C1 segment of cervical spinal cord (tissue), 14 donors: Measurements from ENCODE around the gene HSPA12A.

ENCODE experiments used
- DNase-seq, 14 donors: peaks; one replicate each; lab custom pipeline; 2025; lab: John Stamatoyannopoulos, UW

Gene HSPA12A

DNA sequence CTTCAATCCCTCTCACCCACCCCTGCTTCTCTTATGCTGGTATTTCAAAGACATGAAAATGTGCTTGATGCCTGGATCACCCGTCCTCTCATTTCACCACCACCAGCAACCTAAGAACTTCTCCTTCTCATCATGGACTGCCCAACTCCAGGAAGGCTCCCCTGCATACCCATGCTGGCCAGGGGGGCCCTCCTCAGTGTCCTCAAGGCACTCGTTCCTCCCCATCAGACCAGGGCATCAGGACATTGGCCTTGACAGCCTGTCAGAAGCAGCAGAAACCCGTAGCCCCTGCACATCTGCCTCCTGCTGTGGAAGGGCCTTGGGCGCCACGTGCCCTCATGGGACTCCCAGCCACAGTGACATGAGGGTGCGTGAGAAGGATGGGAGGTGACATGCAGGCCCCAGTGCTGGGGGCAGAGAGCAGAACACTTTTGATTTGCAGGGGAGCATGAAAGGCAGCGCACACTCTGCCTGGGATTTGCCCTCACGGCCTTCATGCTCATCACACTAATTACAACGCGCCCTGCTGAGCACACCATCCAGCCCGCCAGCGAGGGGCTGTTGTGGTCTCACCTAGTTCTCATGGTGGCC is 1.9 kb upstream of the HSPA12A start:
- DNase-seq = no peak

DNA sequence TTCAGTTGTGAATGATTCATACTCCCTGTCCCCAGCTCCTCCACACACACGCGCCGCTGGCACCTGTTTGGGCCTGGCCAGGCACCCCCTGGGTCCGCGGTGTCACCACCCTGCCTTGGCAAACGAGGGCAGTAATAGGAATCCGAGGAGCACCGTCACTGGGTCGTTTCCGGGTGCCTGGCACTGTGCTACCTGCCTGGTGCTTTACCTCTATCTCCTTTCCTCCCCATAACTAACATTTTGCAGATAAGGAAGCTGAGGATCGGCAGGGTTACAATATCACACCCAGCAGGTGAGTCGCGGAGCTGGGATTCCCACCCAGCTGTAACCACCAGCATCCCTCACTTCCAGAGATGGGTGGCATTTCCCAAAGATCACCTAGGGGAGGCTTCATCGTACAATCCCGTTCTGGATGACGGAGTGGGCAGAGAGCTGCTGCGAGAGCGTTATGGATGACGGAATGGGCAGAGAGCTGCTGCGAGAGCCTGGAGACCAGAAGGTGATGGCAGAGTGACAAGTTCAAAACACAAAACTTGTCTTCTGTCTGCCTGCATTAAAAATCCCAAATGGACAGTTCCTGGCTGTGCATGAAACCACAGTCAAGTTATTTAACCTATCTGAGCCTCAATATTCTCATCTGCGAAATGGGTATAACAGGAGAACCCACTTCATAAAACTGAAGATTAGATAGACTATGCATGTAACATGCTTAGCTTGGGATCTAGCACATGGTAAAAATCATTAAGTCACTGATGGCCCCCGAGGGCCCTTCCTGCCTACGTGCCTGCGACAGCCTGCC is 1.1 kb upstream of the HSPA12A start:
- DNase-seq = no peak

DNA sequence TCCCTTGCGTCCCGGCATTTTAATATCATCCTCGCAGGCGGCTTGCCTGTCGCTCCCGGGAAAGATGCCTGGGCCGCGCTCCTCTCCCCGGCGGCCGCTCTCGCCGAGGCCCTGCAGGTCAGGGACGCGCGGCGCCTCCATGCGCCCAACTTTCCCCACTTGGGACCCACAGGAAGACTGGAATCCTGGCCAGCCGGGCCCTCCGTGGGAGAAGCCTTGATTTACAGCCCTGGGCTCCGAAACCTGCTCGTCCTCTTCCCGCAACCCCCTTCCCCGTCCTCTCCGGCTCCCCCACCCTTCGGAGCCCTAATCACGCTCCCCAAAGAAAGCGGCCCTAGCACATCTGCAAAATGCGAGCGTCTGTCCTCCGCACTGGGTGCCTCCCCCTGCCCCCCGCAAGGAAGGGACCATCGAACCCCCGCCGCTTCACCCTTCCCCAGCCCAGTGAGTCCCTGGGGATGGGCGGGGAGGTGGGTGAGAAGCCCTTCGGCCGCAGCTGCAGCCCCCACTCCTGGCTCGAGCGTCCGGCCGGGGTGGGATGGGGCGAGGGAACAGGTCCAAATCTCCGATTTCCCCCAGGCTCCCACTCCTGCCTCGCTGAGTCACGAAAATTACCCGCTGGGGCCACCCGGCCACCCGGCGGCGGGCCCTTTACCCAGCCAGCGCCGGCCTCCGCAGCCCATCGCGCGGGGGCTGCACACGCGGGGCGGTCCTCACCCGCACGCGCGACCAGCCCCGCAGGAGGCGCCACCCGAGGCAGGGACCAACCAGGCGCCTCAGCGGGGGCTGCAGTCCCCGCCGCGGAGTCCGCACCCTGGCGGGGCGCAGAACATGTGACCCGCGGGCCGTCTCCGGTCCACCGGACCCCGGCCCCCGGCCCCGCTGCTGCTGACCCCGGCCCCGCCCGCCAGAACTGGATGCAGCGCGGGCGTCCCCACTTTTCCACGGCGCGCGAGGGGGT is 695 bp downstream of the HSPA12A start:
- peak in 5 of 14 donors; percentile 13 to 52 (median 46) for DNase-seq

DNA sequence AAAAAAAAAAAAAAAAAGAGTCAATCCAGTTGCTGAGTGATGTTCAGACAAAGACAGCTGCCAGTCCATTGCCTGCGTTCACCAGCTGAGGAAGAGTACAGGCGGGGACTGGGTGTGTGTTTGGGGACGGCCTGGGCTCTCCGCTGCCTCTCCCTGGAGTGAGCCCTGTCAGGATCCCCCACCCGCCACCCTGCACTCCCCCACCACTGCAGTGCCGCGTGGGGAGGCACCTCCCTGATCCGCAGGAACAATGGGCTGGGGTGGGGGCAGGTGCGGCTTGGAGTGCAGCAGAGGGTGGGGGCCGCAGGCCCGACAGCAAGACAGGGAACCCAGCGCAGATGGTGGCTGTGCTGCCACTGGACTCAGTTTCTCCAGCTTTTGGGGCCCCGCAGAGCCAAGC is 1.4 kb downstream of the HSPA12A start:
- DNase-seq = peak in 1 of 14 donors; percentile 11

DNA sequence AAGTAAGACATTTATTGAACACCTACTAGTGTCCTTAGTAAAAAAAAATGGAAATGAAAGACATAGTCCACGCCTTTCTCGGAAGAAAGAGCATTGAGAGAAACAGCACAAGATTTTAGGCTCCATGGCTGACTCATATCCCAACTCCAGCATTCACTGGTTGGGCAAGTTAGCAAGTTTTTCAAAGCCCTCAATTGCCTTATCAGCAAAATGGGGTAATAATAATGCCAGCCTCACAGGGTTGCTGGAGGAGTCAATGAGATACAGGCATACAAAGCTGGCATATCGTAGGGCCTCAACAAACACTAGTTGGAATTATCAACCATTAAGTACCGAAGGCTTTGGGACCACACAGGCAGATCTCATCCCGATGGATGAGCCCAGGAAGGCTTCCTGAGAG is 4.0 kb downstream of the HSPA12A start:
- no peak for DNase-seq

DNA sequence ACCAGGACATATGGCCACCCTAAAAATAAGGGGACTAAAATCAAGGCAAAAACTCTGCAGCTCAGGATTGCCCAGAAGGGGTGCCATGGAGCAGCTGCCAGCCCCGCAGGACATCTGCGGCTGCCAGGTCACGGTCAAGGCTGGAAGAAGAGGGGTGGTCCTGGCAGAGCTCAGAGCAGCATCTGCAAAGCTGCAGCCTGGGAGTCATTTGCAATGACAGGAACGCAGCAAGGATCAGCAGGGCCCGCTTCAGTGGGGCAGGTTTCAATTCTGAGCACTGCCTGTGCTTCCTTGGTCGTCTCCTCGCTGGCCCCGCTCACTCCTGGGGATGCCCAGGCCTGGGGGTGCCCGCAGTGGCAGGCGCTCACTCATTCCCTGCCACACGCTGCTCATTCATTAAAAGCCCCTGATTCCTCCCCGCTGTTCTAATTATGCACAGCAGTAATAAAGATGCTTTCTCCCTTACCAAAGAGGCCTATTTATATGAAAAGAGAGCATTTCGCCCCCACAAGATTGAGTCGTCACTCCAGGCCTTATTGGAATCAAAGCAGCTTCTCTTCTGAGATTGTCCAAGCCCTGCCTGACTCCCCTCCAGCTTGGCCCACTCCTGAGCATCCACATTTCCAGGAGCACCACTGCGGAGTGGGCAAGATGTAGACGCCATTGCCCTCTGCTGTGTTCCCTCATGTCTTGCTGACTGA is 4.6 kb downstream of the HSPA12A start:
- peak in 9 of 14 donors; percentile 10 to 67 (median 40) for DNase-seq

DNA sequence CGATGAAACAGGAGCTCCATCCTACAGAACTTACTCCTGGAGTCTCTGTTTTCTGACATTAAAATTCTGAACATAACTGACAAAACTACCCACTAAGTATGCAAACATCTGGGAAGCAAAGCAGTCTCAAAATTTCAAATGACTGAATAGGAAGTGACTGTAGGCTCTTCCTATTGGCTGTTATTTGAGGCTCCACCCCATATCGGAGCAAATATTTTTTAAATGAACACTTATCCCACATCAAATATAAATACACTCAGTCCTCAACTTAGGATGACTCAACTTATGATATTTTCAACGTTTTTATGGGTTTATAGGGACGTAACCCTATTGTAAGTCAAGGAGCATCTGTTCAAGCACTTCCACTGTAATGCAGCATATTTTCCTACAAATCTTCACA is 8.8 kb downstream of the HSPA12A start:
- no peak for DNase-seq

DNA sequence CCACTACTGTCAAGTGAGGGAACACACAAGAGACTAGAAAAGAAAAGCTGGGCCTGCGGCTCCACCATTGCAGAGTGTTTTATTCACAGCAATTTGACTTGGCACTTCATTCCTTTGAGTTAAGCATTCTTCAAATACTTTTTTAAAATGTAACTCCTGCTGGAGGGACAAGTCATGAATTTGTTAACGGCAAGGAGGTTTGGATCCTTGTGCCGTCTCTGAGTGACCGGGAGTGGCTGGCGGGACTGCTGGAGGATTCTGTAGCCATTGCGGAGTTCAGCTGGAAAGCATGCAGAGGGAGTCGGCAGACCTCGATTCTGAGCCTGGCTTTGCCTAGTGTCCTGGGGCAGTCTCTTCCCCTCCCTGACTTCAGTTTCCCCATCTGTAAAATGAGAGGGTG is 9.8 kb downstream of the HSPA12A start:
- DNase-seq = no peak

DNA sequence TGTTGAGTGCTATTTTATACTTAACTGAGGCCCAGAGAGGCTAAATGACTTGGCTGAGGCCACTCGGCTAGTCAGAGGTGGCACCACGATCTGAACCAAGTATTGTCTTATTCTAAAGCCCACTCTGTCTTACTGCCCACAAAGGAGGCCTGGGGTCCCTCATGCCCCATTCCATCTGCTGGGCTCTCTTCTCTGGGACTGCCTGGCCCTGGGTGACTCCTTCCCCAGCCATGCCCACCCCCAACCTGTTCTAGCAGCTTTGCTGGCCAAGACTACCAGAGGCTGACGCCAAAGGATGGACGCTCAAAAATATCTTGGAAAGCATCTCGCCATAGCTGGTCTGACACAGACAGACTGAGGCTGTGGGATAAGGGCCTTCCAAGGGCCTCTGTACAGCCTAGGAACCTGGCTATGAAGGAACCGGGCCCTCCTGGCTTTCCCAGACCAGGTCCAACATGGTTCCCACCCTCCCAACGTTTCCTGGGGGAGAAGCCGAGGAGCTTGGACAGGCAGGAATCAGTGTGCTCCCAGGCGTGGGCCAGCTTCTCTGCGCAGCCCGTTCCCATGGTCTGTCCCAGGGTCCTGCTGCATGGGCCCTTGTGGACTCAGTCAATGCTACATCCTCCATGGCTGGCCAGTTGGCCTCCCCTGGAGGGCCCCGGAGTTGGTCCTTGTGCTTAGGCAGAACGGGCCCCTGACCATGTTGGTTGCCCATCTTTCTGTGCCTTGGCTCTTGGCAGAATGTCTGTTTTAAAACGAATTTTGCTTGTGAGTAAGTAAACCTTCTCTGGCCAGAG is 11.7 kb downstream of the HSPA12A start:
- DNase-seq = no peak

DNA sequence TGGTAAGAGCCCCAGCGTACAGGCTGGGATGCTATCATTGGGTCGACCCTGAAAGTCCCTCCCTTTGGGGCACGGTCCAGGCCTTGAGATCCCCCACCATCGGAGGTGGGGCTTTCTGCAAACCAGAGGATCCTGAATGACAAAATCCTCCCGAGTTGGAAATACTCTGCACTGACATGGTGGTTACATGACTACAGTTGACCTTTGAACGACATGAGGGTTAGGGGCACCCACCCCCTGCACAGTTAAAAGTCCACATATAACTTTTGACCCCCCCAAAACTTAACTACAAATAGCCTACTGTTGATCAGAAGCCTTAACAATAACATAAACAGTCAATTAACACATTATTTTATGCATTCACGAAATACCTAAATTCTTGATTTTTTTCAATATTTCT is 13.1 kb downstream of the HSPA12A start:
- DNase-seq = no peak

DNA sequence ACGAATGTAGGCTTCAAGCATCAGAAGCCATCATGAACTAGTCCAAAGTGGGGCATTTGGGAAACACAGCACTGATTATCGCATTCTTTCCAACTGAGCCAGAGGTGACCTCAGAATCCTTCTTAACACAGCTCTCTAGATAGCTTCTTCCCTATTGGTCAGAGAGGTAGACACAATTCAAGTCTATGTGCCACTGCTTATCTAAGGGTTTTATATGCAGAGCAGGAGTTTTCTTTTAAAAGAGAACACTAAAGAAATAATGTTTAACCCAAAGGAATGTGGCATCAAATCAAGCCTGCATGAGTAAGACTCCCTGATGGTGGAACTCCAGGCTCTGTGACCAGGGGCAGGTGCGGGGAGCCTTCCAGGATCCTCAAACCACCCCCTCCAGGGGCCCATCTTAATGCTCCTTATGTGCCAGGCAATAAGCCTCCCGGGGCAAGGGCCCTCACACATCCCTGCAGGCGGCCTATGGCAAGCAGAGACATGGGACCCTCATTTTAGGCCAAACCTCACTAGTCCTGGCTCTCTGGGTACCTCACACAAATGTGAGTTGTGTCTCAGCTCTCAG is 13.8 kb downstream of the HSPA12A start:
- no peak for DNase-seq

DNA sequence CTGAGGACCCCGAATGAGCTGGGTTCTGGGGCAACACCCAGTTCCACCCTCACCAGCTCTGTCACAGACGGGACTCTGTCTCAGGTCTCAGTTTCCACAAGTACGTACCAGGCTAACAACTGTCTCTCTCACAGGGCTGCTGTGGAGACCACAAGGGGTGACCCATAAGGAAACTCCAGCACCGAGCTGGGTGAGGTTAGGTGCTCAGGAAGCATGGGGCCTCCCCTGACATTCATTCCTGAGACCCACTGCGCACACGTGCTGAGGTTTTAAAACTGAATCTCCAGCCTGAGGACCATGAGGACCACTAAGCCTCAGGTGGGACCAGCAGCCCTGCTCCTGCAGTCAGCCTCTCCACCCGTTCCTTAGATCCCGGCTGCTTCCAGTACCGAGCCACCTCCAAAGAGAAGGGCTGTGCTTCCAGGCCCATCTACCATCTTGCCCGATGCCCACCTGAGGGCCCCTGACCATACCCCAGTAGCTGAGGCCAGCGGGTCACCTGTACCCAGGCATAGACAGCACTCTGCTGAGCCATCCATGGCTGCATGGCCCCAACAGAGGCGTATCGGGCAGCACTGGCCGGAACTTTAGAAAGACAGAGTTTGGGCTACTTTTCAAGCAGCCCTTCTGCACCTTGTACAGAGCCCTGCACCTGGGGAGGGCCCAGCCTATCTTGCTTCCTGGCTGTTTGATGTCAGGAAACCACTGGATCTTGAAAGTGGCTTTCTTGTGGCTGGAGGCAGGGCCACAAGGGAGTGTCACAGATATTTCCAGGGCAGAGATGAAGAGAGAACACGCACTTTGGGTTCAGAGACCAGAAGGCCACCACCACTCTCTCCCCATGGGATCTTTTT is 18.7 kb downstream of the HSPA12A start:
- no peak for DNase-seq

DNA sequence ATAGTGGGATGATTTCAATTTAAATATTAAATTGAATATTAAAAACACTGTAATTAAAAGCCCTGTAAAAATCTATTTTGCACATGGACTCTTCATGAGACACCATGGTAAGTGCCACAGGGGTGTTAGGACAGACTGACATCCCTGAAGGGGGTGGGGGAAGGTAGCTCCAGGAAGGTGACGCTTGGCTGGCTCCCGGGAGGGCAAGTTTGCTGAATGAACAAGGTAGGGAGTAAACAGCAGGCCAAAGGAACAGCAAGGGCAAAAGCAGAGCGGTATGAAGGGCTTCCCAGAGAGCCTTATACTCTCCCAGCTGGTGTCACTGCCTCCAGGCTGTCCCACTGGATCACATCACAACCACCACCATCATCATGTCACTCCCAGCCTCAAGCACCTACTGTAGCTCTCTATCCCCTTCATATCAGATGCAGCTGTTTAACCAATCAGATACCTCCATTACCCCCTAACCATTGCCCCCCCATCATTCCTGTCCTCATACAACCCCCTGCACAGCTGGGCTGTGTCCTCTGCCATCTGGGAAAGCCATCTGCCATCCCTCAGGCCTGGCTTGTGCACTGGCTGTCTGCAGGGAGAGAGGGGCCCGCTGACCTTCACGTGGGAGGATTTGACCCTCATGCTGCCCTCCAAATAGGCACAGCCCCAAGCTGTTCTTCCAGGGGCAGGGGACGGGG is 19.5 kb downstream of the HSPA12A start:
- no peak for DNase-seq

DNA sequence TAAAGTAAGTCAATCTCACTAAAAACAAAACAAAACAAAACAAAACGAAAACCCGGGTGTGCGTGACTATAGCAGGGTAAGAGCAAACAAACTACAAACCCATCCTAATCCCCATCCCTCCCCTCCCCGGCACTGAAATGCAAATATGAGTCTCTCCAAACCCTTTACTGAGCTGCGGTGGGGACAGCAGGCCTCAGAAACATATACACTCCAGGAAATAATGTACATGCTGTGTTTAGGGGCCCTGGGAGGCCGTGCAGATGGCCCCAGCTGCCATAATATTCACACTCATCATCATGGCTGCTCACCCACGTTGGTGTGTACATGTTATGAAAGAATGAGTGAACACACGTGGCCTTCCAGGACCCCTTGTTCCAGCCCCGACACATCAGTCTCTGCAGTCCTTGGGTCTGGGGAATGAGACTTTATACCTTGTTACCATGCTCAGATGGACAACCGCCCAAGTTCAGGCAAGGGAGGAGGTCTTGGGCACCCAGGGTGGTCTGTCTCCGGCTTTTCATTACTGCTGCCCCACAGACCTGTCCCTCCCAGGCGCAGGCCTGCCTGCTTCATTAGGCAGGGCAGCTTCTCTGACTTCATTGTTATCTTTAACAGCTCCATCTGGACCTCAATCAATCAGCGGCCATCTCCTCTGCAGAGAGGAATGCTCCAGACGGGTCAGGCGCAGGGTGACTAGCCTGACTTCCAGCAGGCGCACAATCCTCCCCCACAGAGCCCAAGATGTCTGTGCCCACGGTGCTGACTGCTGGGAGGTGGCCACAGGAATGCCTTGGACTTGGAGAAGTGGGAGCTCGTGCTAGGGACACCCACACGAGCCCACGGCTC is 20.6 kb downstream of the HSPA12A start:
- no peak for DNase-seq

DNA sequence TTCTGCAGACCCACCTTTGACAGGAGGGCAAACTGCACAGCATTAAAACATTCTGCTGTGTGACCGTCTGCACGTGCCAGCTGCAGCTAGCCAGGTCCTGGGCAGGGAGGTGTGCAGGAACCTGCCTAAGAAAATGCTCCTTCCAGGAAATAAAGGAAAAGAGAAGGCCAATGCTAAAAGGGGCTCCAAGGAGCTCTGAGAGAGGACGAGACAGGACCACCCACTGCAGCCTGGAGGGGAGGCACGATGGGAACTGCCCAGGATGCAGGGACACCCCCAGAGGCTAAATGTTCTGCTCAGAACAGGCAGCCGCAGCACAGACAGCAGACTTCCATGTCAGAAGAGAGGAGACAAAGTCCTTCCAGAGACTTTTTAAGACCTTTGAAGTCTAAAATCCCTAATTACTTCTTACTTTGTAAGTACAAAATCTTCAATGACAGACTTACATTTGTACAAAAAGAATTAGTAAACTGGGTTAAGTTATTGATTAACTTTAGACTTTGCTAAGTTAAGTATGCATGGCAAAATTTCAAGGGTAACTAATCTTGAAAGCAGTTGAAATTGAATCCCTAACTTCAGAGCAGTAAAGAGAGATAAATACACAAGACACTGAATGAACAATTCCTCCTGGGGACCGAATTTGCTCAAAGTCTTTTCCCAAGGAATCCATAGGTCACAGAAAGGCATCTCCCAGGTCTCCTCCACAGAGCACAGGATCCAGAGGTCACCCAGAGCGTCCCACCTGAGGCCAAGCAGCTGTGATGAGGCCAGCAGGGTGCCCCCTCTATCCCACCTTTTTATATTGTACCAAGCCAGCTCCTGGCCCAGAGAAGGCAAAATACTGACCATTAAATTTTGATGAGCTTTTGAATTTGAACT is 21.5 kb downstream of the HSPA12A start:
- DNase-seq = no peak

DNA sequence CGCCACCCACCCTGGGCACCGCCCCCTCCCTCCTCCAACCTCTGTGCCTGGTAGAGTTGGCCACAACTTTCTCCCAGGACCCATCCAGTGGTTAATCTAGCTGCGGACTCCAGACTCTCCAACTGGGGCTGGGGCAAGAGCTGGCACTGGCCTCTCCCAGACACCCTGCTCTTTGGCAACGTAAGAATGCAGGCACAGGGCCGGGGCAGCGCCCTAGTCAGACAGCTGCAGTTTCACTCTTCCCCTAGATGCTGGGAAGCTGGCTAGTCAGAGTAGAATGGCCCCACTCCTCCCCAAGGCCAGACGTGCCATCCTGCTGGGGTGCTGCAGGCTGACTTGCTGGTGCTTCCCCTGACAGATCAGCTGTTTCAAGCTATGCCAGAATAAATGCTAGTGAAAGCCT is 22.1 kb downstream of the HSPA12A start:
- no peak for DNase-seq

DNA sequence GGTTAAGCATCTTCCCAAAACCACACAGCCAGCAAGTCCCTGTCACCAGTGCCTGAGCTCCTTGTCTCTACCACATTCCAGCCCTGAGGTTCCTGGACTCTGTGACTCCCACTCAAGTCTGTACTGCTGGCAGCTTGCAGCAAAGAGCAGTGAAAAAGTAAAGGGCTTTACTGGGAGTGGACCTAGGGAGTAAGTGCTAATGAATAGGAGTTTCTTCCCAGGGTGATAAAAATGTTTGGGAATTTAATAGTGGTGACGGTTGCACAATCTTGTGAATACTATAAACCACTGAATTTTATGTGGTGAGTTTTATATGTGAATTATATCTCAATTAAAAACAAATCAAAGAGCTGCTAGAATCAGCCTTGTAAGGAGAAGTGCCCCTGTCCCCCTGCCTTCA is 22.6 kb downstream of the HSPA12A start:
- no peak for DNase-seq
